DOHH2 (cell line): ENCODE data around the gene SALL3.

Experiments
- CTCF ChIP-seq: fragments of 200-600 bp; sonication (generic); IDR thresholded peaks from one replicate; pipeline ENCODE4 v1.5.1; 2014; ENCODE audit warnings: antibody characterized with exemption, mild to moderate bottlenecking, low read depth, low read length; ENCODE audit not compliant: poor library complexity, severe bottlenecking
- EZH2phosphoT487 ChIP-seq: fragments of 200-600 bp; sonication (generic); IDR thresholded peaks from 2 replicates; pipeline ENCODE4 v1.6.1; 2017; ENCODE audit warnings: borderline replicate concordance, mild to moderate bottlenecking, antibody characterized with exemption, low read length, moderate library complexity, mixed read lengths

- TF ChIP-seq CTCF (no peak), EZH2phosphoT487 (no peak)
Measured at GRCh38 chr18:78950386-78950785, 29.2 kb upstream of the SALL3 start.
